HTERT RPE-1 (cell line): Measurements from ENCODE around the gene RETREG3.
"Not testable (repeated sequence)": the region's sequence is repeated elsewhere in the genome, so short reads cannot be mapped to it uniquely, and the experiment has no call there.

Experiments used
- in situ Hi-C: fragments of 300-500 bp; cut with MboI; formaldehyde crosslinking; loops from 4 replicates; pipeline ENCODE4 v1.14.3; 2020; ENCODE audit warnings: low sequenced_read_pairs

Gene RETREG3

DNA sequence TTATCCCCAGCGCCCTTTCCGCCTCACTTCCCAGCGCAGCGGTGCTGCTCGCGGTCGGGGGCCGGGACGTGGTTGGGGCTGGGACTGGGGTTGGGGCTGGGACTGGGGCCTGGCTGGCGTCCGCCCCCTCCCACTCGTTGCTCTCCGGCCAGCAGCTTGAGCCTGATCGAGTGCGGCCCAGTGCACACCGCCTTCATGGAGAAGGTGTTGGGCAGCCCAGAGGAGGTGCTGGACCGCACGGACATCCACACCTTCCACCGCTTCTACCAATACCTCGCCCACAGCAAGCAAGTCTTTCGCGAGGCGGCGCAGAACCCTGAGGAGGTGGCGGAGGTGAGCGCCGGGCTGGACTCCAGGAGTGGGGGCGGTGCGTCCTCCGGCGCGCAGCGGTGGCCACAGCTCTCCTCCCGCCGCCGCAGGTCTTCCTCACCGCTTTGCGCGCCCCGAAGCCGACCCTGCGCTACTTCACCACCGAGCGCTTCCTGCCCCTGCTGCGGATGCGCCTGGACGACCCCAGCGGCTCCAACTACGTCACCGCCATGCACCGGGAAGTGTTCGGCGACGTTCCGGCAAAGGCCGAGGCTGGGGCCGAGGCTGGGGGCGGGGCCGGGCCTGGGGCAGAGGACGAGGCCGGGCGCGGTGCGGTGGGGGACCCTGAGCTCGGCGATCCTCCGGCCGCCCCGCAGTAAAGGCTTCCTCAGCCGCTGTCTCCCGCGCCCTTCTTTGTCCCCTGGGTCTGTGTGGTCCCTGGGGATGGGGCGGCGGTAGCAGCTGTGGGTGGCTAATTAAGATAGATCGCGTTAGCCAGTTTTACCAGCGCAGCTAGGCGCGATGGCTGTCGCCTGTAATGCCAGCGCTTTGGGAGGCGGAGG, 54.7 kb downstream of the RETREG3 start:
- in situ Hi-C loops = no loop called here

DNA sequence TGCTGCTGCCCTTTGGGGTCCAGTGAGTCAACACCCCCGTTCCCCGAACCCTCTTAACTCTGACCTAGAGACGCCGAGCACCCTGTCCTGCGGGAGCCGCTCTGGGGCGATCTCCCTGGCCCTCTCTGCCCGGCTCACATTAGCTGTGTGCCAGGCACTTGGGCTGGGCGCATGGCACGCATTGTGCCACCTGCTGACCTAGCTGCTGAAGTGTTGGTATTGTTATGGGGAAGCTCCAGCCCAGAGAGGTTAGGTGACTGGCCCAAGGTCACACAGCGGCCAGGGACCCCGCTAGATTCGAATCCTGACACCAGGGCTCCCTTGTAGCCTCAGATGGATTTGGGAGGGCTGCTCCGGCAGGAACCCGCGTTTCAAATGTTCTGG, 55.3 kb downstream of the RETREG3 start:
- in situ Hi-C loops = no loop called here

DNA sequence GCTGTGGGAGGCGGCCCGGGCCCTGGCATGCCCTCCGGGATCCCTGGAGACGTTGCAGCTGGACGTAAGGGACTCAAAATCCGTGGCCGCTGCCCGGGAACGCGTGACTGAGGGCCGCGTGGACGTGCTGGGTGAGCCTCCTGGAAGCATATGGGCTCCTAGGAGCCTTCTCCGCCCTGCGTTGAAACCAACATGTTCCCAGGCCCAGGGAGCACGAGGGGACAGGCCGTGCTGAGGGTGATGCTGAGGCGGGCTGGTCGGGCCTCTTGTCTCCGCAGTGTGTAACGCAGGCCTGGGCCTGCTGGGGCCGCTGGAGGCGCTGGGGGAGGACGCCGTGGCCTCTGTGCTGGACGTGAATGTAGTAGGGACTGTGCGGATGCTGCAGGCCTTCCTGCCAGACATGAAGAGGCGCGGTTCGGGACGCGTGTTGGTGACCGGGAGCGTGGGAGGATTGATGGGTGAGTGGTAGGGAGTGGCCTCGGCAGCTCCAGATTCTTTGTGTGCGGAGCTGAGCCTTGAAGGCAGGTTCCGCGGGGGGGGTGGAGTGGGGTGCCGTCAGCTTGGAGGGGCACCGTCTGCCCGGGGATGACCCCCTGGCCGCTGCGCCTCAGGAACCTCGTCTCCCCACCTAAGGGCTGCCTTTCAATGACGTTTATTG, 55.9 kb downstream of the RETREG3 start:
- in situ Hi-C loops = no loop called here

- in situ Hi-C loops = not testable (repeated sequence)
Observed at GRCh38 chr17:42552736-42553135, 56.4 kb downstream of the RETREG3 start, which contains the start of gene HSD17B1. Gene HSD17B1, plus strand, starts transcription at chr17:42552923. Its CDS starts 11 bp downstream, at chr17:42552934.

- in situ Hi-C loops = no loop called here
Observed at GRCh38 chr17:42548993-42549755, 60.0 kb downstream of the RETREG3 start.

- in situ Hi-C loops = no loop called here
Observed at GRCh38 chr17:42548070-42548837, 60.9 kb downstream of the RETREG3 start.

- in situ Hi-C loops = no loop called here
Observed at GRCh38 chr17:42547698-42548069, 61.5 kb downstream of the RETREG3 start.

GRCh38 chr17:42547001-42547461, 62.1 kb downstream of the RETREG3 start:
- in situ Hi-C loops = no loop called here

DNA sequence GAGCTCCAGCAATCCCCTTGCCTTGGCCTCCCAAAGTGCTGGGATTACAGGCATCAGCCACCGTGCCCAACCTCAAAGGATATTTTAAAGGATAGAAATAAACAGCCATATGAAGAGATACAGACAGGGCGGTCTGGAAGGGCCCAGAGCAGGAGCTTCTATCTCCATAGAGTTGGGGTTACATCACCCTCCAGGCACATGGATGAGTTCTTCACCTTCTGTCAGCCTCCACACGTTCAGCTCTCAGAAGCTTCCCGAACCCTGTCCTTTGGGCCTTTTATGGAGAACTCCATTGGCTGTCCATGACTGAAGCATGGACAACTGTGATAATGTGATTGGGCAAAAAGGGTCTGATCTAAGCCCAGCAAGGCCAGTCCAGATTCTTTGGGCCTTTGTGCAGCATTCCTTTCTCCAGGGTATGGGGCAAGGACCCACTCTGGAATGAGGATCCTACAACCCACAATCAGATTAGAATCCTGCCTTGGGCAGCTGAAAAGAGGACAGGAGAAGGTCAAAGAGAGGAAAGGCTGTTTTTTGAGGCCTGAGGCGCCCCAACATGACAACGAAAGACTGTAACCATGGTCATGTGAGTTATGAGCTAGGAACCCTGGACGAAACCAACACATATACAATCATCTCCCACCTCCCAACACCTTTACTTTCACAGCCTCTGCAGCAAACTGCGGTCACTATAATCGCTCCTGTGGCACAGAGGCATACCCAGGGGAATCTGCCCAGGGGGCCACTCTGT, 63.2 kb downstream of the RETREG3 start:
- in situ Hi-C loops = not testable (repeated sequence)

DNA sequence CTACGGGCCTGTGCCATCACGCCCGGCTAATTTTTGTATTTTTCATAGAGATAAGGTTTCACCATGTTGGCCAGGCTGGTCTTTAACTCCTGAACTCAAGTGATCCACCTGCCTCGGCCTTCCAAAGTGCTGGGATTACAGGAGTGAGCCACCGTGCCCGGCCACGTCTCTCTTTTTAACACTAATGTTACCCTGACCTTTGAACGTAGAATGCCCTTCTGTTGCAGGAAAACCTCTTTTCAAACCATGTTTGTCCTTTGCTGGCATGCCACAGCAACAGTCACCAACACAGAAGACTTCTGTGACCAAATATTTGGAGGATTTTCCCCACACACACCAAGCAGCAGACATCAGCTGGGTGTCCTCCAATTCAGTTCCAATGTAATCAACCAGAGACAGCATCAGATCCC, 64.3 kb downstream of the RETREG3 start:
- in situ Hi-C loops = no loop called here

DNA sequence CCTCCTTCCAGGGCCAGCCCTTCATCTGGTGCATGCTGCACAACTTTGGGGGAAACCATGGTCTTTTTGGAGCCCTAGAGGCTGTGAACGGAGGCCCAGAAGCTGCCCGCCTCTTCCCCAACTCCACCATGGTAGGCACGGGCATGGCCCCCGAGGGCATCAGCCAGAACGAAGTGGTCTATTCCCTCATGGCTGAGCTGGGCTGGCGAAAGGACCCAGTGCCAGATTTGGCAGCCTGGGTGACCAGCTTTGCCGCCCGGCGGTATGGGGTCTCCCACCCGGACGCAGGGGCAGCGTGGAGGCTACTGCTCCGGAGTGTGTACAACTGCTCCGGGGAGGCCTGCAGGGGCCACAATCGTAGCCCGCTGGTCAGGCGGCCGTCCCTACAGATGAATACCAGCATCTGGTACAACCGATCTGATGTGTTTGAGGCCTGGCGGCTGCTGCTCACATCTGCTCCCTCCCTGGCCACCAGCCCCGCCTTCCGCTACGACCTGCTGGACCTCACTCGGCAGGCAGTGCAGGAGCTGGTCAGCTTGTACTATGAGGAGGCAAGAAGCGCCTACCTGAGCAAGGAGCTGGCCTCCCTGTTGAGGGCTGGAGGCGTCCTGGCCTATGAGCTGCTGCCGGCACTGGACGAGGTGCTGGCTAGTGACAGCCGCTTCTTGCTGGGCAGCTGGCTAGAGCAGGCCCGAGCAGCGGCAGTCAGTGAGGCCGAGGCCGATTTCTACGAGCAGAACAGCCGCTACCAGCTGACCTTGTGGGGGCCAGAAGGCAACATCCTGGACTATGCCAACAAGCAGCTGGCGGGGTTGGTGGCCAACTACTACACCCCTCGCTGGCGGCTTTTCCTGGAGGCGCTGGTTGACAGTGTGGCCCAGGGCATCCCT, 65.7 kb downstream of the RETREG3 start:
- in situ Hi-C loops = no loop called here

DNA sequence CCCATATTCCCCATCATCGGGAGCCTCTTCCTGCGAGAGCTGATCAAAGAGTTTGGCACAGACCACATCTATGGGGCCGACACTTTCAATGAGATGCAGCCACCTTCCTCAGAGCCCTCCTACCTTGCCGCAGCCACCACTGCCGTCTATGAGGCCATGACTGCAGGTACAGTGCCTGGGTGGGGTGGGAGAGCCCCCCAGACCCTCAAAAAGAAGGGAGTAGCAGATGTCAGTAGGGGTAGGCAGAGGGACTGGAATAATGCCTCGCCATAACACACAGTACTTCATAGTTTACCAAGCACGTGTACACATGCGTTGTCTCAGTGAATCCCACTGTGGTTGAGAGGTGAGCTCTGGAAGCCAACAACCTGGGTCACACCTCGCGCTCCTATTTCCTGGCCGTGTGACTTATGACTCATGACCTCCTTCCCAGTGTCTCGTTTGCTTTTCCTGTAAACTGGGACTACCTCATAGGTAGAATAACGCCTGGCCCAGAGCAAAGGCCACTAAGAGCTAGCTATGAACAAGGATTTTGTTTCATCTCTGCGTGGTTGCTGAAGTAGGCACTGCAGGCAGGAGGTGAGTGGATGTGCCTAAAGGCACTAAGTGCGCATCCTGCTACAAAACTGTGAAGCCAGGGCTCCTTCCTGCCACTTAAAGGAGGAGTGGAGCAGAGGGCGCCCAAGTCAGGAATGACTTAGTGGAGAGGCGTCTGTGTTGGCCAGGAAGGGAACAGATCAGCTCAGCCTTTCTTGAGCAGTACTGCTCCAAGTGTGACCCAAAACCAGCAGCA, 67.9 kb downstream of the RETREG3 start:
- in situ Hi-C loops = no loop called here

- in situ Hi-C loops = not testable (repeated sequence)
Observed at GRCh38 chr17:42540558-42540957, 68.6 kb downstream of the RETREG3 start.

DNA sequence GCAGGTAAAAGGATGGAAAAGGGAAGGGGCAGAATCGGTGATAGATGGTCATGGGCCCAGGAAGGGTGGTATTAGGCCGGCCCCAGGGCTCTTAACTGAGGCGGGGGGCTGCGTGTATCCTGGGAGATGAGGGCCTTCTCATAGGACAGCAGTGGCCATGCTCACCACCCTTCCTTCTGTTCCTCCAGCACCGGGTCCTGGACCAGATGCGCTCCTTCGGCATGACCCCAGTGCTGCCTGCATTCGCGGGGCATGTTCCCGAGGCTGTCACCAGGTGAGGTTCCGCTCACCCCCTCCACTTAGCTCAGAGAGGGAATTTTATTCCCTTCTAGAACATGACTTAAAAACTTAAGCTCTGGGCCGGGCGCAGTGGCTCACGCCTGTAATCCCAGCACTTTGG, 70.7 kb downstream of the RETREG3 start:
- in situ Hi-C loops = no loop called here

DNA sequence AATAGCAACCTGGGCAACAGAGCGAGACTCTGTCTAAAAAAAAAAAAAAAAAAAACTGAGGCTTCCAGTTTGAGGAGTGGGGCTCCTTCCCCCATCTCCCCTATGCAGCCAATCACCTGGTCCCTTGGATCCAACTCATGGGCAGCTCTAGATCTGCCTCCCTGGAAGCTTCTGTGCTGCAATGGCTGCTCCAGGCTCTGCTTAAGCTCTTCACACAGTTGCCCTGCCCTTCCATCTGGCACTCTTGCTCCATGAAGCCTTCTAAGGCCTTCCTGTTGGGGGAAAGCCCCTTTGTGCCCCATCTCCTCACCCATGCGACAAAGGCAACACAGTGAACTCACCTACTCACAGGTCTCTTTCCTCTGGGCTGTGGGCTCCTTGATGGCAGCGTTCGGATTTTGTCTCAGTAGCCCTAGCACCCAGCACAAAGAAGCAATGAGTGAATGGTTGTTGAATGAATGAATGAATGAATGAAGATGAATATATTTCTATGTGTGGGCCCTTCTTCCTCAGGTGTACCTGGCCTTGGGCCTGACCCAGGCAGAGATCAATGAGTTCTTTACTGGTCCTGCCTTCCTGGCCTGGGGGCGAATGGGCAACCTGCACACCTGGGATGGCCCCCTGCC, 71.2 kb downstream of the RETREG3 start:
- in situ Hi-C loops = no loop called here

- in situ Hi-C loops = no loop called here
Observed at GRCh38 chr17:42537156-42537805, 71.9 kb downstream of the RETREG3 start.
